ENCODE results near the gene ECSIT.
"Not testable (repeated sequence)": the region's sequence is repeated elsewhere in the genome, so short reads cannot be mapped to it uniquely, and the experiment has no call there.

The ECSIT gene

DNA sequence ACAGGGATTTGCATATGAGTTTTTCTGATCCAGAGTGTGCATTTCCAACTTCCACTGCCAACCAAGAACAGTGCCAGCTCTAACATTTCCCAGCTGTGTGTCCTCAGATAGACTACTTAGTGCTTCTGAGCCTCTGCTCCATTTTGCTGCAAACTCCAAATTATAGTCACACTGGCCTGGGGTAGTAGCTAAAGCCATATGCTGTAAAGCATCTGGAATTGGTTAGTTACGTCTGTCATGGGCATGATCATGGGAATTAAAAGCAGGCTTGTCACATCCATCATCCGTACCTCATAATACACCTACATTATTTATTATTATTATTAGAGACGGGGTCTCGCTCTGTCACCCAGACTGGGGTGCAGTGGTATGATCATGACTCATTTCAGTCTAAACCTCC is 55.2 kb downstream of the ECSIT start:
- no peak for DNase-seq

DNA sequence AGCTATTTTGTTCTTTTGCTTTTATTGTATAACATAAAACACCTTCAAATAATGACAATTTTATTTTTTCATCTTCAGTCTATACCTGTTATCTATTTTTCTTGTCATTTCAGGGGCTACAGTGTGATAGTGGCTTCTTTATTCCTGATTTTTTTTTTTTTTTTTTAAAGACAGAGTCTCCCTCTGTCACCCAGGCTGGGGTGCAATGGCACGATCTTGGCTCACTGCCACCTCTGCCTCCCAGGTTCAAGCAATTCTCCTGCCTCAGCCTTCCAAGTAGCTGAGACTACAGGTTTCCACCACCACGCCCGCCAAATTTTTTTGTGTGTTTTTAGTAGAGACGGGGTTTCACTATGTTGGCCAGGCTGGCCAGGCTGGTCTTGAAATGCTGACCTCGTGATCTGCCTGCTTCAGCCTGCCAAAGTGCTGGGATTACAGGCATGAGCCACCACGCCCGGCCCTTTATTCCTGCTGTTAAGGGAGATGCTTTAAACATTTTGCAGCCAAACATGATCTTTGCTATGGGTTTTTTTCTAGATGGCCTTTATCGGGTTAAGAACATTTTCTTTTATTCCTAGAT is 60.6 kb downstream of the ECSIT start:
- DNase-seq, result not testable (repeated sequence)

DNA sequence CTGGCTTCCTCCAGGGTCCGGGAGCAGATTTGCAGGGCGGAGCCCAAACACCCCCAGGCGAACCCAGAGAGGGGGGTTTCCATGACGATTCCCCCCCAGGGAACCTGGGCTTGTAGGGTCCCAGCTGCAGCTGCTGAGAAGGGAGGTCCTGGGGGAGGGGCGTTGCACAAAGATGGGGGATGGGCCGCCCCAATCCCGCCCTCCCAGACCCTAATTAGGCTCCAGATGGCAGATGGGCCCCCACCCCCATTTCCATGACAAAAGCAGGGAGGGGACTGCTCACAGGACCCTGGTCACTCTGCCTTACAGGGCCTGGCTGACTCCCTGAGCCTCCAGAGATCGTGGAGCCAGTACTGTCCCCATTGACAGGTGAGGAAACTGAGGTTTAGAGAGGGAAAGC is 63.3 kb downstream of the ECSIT start:
- no peak for DNase-seq

DNA sequence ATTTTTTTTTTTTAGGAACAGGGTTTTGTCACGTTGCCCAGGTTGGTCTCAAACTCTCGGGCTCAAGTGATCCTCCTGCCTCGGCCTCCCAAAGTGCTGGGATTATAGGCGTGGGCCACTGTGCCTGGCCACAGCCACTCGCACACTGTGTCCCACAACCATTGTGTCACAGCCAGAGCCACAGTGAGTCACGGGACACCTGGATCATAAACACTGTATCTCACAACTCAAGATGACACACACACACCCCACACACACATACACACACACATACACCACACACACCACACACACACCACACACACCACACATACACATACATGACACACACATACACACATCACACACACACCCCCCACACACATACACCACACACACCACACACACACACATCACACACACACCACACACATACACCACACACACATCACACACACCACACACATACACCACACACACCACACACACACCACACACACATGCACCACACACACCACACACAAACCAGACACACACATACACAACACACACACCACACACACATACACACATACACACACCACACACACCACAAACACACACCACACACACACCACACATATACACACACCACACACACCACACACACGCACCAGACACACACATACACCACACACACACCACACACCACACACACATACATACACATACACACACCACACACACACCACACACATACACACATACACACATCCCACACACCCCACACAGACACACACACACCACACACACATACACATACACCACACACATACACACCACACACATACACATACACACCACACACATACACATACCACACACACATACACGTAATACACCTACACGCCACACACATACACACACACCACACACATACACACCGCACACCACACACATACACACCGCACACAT is 64.3 kb downstream of the ECSIT start:
- DNase-seq, result no peak

DNA sequence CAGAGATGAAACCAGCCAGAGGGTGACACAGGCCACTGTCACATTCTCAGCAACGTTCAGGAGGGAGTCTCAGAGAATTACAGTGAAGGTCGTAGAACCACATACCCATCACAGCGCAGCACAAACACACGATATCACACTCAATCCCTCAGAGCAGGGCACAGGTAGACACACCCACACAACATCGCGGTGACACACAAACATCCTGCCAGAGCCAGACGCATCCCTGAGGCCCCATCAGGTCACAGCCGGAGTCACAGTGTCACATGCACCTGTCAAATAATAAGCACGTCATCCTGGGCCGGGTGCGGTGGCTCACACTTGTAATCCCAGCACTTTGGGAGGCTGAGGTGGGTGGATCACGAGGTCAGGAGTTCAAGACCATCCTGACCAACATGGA is 65.5 kb downstream of the ECSIT start:
- no peak for DNase-seq

DNA sequence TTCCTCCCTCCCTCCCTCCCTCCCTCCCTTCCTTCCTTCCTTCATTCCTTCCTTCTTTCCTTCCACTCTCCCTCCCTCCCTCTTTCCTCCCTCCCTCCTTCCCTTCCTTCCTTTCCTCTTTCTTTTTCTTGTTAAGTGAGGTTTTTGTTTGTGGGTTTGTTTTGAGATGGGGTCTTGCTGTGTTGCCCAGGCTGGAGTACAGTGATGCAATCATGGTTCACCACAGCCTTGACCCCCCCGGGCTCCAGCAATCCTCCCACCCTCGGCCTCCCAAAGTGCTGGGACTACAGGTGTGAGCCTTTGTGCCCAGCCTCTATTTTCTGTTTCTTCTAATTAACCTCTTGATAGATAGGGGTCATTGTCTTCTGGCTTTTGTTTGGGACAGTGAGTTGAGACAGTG is 67.5 kb downstream of the ECSIT start:
- no peak for DNase-seq

DNA sequence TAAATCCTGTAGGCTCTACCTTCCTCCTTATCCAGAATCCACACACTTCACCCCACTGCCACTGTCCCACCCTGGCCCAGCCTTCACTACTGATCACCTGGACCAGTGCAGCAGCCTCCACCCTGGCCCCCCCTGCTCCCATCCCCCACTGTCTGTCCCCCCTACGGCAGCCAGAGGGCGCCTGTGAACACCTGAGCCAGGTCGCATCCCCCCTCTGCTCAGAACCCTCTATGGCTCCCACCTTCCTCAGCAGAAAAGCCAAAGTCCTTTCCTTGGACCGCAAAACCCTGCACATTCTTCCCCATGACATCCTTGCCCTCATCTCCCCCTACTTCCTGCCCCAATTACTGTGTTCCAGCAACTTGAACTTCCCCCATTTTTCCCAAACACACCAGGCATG is 68.7 kb downstream of the ECSIT start:
- DNase-seq, result no peak

DNA sequence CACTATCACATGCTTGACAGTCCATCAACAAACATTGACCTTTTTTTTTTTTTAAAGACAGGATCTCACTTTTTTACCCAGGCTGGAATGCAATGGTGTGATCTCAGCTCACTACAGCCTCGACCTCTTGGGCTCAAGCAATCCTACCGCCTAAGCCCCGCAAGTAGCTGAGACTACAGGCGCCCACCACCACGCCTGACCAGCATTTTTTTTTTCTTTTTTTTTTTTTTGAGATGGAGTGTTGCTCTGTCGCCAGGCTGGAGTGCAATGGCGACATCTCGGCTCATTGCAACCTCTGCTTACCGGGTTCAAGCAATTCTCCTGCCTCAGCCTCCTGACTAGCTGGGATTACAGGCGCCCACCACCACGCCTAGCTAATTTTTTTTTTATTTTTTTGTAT is 70.0 kb downstream of the ECSIT start:
- not testable (repeated sequence) for DNase-seq

DNA sequence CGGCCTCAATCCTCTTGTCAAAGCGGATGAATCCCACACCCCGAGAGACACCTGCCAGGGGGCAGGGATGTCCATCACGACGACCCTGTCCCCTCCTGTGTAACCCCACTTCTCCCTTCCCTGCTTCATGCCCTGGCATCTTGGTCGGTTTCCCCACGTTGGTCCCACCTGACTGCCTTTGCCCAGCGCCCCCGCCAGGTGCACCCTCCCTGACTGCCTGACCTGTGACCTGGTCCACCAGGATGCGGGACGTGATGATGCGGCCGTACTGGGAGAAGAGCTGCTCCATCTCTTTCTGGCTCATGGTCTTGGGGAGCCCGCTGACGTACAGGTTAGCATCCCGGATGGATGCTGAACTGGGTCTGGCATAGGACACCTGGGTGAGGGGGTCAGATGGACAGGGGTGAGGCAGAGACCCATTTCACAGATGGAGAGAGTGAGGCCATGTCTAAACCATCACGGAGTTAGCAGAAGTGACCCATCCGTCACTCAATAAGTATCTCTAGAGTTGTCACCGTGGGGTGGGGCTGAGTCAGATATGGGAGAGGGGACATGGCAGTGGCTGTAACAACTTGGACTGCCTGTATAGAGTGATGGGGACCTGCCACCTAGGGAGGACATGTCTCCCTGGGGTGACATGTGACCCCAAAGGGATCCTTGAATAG is 70.6 kb downstream of the ECSIT start:
- DNase-seq, result no peak

DNA sequence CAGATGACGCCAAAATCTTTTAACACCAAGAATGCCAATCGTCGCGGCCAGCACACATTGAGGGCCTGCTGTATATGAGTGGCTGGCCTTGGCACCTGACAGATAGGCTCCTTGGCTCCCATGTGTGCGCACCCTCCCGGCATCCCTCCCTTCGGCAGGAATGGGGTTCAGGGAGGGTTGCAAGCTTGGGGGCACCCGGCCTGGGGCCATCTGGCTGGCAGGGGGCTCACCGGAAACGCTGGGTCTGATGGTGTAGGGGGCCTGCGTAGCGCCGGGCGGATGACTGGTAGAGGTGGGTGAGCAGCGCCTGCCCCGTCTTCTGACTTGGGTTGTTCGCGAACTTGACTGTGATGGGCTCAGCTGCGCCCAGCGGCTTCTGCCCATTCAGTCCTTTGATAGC is 71.1 kb downstream of the ECSIT start:
- DNase-seq, result no peak

DNA sequence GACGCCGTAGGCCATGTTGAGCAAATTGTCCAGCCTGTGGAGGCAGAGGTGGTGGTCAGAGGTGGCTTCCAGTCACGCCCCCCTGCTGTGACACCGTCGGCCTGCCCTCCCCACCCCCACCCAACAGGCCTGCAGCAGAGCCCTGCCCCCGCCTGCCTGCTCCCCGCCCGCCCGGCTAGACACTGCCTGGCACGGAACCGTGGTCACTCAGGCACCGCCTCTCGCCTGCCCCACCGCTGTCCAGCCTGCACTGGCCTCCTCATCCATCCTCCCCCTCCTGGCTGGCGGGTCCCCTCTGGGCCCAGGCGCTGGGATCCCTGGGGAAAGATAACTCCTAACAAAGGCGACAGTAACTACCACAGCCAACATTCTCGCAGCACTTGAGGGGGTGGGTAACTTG is 71.8 kb downstream of the ECSIT start:
- DNase-seq, result no peak

DNA sequence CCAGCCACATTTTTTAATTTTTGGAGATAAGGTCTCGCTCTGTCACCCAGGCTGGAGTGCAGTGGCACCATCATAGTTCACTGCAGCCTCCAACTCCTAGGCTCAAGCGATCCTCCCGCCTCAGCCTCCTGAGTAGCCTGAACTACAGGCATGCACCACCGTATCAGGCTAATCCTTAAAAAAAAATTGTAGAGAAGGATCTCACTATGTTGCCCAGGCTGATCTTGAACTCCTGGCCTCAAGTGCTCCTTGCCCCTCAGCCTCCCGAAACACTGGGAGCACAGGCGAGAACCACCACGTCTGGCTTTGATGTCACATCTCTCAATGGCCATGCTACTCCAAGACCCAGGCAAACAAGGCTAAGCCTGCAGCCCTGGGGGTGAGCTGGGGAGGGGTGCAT is 72.3 kb downstream of the ECSIT start:
- no peak for DNase-seq

All from DMS79 (cell line).